B cell (primary cell): ENCODE measurements around the gene MSMB. TPM values are rescaled to one million over a fixed set of nuclear protein-coding genes. Genes with fewer than 3 reads are reported as not detected.
"Not testable (repeated sequence)": the region's sequence is repeated elsewhere in the genome, so short reads cannot be mapped to it uniquely, and the experiment has no call there.

Experiments
- ATAC-seq: fragments of 200-7000 bp; cut with Tn5 transposase; one replicate; pipeline ENCODE4 v1.10.0; 2021; ENCODE audit warnings: low read depth, mild to moderate bottlenecking, moderate number of reproducible peaks, moderate library complexity
- CTCF ChIA-PET: fragments of 350-600 bp; sonication (Branson Sonifier 250); formaldehyde crosslinking; loops from one replicate; lab custom pipeline; 2021; ENCODE audit warnings: antibody characterized with exemption, inconsistent platforms; lab: Charles Lee
- POLR2A ChIA-PET: fragments of 350-600 bp; sonication (Branson Sonifier 250); formaldehyde crosslinking; loops from one replicate; lab custom pipeline; 2021; ENCODE audit warnings: antibody characterized with exemption; lab: Charles Lee
- DNase-seq: peaks from one replicate; pipeline ENCODE4 v3.0.0; 2013
- H2AFZ ChIP-seq: 2 replicates; pipeline ENCODE4 v1.6.1; 2012; ENCODE audit warnings: mild to moderate bottlenecking, low read depth, low read length; ENCODE audit not compliant: insufficient read depth, poor library complexity, severe bottlenecking
- H3K27ac ChIP-seq, 2 donors: 1 replicate in 1 of 2; 2 replicates in 1 of 2; pipeline ENCODE4 v1.5.1; 2012 to 2013; ENCODE audit warnings: low read length in 2 of 2, mild to moderate bottlenecking in 2 of 2, moderate library complexity in 1 of 2
- H3K27me3 ChIP-seq, 4 experiments: fragments of 200-600 bp in 1 of 4; sonication (generic) in 1 of 4; replicated peaks in 1 of 4; 1 replicate in 2 of 4; 2 replicates in 2 of 4; pipeline versions ENCODE4 v1.6.1 to v1.7.0; 2013 to 2016; ENCODE audit warnings: low read length in 3 of 4, mild to moderate bottlenecking in 2 of 4, mixed read lengths in 1 of 4, moderate library complexity in 1 of 4; ENCODE audit not compliant: insufficient read depth in 4 of 4, control insufficient read depth in 3 of 4; ENCODE audit errors: control extremely low read depth in 1 of 4
- H3K36me3 ChIP-seq, 2 experiments: replicated peaks in 1 of 2; 1 replicate in 1 of 2; 2 replicates in 1 of 2; pipeline versions ENCODE4 v1.6.1 to v1.7.1; 2013; ENCODE audit warnings: low read length in 1 of 2; ENCODE audit not compliant: insufficient read depth in 2 of 2, control insufficient read depth in 1 of 2; ENCODE audit errors: control extremely low read depth in 1 of 2, extremely low read depth in 1 of 2
- H3K4me1 ChIP-seq, 2 donors: fragments of 200-600 bp in 1 of 2; sonication (generic) in 1 of 2; 1 replicate in 1 of 2; 2 replicates in 1 of 2; pipeline versions ENCODE4 v1.5.1 to v1.6.1; 2013 to 2017; ENCODE audit warnings: low read length in 2 of 2; ENCODE audit not compliant: control insufficient read depth in 2 of 2, insufficient read depth in 2 of 2
- H3K4me2 ChIP-seq: replicated peaks from 2 replicates; pipeline ENCODE3; 2012; ENCODE audit warnings: mild to moderate bottlenecking, low read depth, low read length; ENCODE audit not compliant: poor library complexity, severe bottlenecking
- H3K4me3 ChIP-seq, 5 experiments: fragments of 200-600 bp in 1 of 5; sonication (generic) in 1 of 5; 1 replicate in 3 of 5; 2 replicates in 2 of 5; pipeline versions ENCODE4 v1.5.1 to v1.7.0; 2011 to 2016; ENCODE audit warnings: low read length in 4 of 5, mild to moderate bottlenecking in 4 of 5, low read depth in 2 of 5, control low read depth in 1 of 5, moderate library complexity in 1 of 5; ENCODE audit not compliant: insufficient read depth in 1 of 5; ENCODE audit errors: control extremely low read depth in 1 of 5, extremely low read depth in 1 of 5
- H3K79me2 ChIP-seq: fragments of 200-600 bp; sonication (generic); one replicate; pipeline ENCODE4 v1.6.0; 2016; ENCODE audit warnings: low read length; ENCODE audit not compliant: control insufficient read depth, insufficient read depth
- H3K9ac ChIP-seq: fragments of 200-600 bp; sonication (generic); 2 replicates; pipeline ENCODE4 v1.6.1; 2017; ENCODE audit warnings: mild to moderate bottlenecking, low read length, moderate library complexity
- H3K9me3 ChIP-seq, 3 donors: one replicate each; pipeline versions ENCODE4 v1.6.1 to v1.7.1; 2013; ENCODE audit warnings: low read length in 2 of 3; ENCODE audit not compliant: control insufficient read depth in 2 of 3, insufficient read depth in 1 of 3; ENCODE audit errors: control extremely low read depth in 1 of 3
- H4K20me1 ChIP-seq: 2 replicates; pipeline ENCODE4 v1.6.0; 2012; ENCODE audit warnings: mild to moderate bottlenecking, low read length; ENCODE audit not compliant: insufficient read depth, control insufficient read depth, poor library complexity, severe bottlenecking
- H3K27ac Mint-ChIP-seq: one replicate; pipeline ENCODE4 v1.8.0; 2021; ENCODE audit warnings: mixed read lengths
- H3K27me3 Mint-ChIP-seq: one replicate; pipeline ENCODE4 v1.8.0; 2021; ENCODE audit warnings: mixed read lengths
- H3K4me1 Mint-ChIP-seq: one replicate; pipeline ENCODE4 v1.8.0; 2021; ENCODE audit warnings: mixed read lengths
- H3K4me3 Mint-ChIP-seq: one replicate; pipeline ENCODE4 v1.8.0; 2021; ENCODE audit warnings: mixed read lengths
- H3K9me3 Mint-ChIP-seq: one replicate; pipeline ENCODE4 v1.8.0; 2022; ENCODE audit warnings: mixed read lengths; ENCODE audit not compliant: insufficient read depth
- EZH2 ChIP-seq: IDR thresholded peaks from 2 replicates; pipeline ENCODE4 v1.6.1; 2012; ENCODE audit warnings: borderline replicate concordance, low read depth, mild to moderate bottlenecking, moderate library complexity, low read length; ENCODE audit not compliant: insufficient read depth, poor library complexity, severe bottlenecking
- WGBS: methylation state at CpG from one replicate; pipeline ENCODE4 v1.1.5; 2013; ENCODE audit warnings: missing lambda C conversion rate; ENCODE audit not compliant: insufficient coverage; 5-methylcytosine and 5-hydroxymethylcytosine counted together
- intact Hi-C: fragments of 100-400 bp; cut with micrococcal nuclease; formaldehyde crosslinking; loops from one replicate; pipeline ENCODE4 v1.10.0; 2022
- polyA plus RNA-seq: library from polyadenylated mRNA; depleted of rRNA; stranded (reverse); fragments of >200 nt; gene quantifications from 2 replicates; pipeline ENCODE4 v1.2.3, GENCODE V29; 2012
- total RNA-seq, 2 donors: library from RNA; stranded (reverse); fragments of 120-200 nt in 1 of 2; gene quantifications; 1 replicate in 1 of 2; 2 replicates in 1 of 2; pipeline versions ENCODE4 v1.2.3 to v1.2.4, GENCODE V29; 2013 to 2022
- TF ChIP-seq, protein P1 (sequence below): fragments of 200-600 bp; IDR thresholded peaks from one replicate; pipeline ENCODE4 v1.8.0; 2022; ENCODE audit warnings: antibody characterized with exemption, mild to moderate bottlenecking

Gene MSMB
- total and polyA plus RNA-seq, 2 donors (not counting 1 experiment from before 2014, with no cell fraction given) = not detected

DNA sequence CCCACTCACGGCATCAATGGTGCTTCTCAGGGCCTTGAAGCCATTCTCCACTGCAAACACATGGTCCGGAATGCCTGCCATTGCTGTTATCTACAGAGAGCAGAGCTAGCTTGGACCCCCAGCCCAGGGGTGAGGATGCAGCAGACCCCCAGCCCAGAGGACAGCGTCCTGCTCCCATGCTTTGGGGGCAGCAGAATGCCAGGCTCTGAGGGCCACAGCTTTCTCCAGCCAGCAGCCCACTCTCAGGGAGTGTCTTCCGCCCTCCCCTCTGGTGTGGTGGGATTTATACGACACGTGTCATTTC is 48.1 kb upstream of the MSMB start:
- no peak overlapping the region for H2AFZ ChIP-seq
- DNase-seq = no peak
- Mint-ChIP-seq H3K9me3 (no peaks in the 10 kb centered on the region), H3K27ac (peak overlapping the region; percentile 39), H3K4me1 (peaks cover 25% of the 10 kb centered on the region), H3K4me3 (no peak overlapping the region), H3K27me3 (no peaks in the 10 kb centered on the region)
- H4K20me1 ChIP-seq = no peaks in the 10 kb centered on the region
- ChIA-PET POLR2A (no interaction called here), CTCF (interaction anchor here (0.6 kb wide), 1 partner anchor 66 kb away, joined by 3 read pairs; no protein-coding TSS in a partner anchor)
- H3K4me1 ChIP-seq = peaks cover 64 to 73% of the 10 kb centered on the region in 2 donors
- H3K9me3 ChIP-seq = no peaks in the 10 kb centered on the region
- H3K27me3 ChIP-seq = no peaks in the 10 kb centered on the region
- H3K79me2 ChIP-seq = no peaks in the 10 kb centered on the region
- intact Hi-C loops = loop anchor here (5.0 kb wide), 1 partner anchor 62 kb away; the partner anchor contains the start of gene NCOA4
- 95% methylated on average over 4 of the region's 6 CpGs for WGBS
- TF ChIP-seq EZH2 = no peak
- TF ChIP-seq, protein P1, sequence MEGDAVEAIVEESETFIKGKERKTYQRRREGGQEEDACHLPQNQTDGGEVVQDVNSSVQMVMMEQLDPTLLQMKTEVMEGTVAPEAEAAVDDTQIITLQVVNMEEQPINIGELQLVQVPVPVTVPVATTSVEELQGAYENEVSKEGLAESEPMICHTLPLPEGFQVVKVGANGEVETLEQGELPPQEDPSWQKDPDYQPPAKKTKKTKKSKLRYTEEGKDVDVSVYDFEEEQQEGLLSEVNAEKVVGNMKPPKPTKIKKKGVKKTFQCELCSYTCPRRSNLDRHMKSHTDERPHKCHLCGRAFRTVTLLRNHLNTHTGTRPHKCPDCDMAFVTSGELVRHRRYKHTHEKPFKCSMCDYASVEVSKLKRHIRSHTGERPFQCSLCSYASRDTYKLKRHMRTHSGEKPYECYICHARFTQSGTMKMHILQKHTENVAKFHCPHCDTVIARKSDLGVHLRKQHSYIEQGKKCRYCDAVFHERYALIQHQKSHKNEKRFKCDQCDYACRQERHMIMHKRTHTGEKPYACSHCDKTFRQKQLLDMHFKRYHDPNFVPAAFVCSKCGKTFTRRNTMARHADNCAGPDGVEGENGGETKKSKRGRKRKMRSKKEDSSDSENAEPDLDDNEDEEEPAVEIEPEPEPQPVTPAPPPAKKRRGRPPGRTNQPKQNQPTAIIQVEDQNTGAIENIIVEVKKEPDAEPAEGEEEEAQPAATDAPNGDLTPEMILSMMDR = no peak
- peak overlapping the region in 1 of 2 donors; percentile 19 for H3K27ac ChIP-seq
- no peak for ATAC-seq
- no peak overlapping the region for H3K9ac ChIP-seq
- H3K36me3 ChIP-seq = no peaks in the 10 kb centered on the region
- no peak overlapping the region for H3K4me3 ChIP-seq
- peak overlapping the region; percentile 15 for H3K4me2 ChIP-seq

DNA sequence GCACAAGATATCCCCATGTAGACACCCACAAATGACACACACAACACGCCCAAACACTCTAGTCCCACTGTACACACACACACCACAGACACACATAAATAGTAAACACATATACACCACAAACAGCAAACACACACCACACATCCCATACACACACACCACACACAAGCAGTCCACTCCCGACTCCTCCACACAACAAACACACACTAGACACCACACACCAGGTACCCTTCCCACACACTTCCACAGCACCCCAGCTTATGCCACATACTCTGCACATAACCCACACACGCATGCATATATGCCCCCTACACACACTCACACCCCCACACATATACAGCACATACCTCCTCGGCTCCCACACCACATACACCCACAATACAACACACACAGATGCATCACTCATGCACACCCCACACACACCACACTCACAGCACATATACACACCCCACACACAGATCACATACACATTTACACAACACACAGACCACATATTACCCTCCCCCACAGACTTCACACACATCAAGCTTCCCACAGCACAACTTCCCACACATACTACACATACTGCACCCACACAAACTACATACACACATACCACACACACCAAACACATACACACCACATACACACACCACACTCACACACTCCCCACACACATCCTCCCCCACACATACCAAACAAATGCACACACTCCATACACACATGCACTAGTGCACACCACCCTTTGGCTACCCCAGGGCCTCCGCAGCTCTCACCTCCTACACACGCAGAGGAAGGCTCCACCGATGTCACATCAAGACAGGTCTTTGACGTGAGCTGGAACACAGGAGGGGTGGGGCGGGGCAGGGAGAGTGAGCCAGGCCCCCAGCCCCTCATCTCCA is 47.5 kb upstream of the MSMB start:
- H3K4me3 ChIP-seq, DNase-seq, POLR2A ChIA-PET, H3K79me2 ChIP-seq, H3K27me3 ChIP-seq, H3K4me3 Mint-ChIP-seq, H3K27ac Mint-ChIP-seq, H3K27me3 Mint-ChIP-seq, ATAC-seq, H3K9me3 ChIP-seq, H3K9me3 Mint-ChIP-seq, H4K20me1 ChIP-seq, H3K36me3 ChIP-seq, H2AFZ ChIP-seq: not testable (repeated sequence)
- H3K4me1 Mint-ChIP-seq = peaks cover 25% of the 10 kb centered on the region
- WGBS = 84% methylated on average over 9 of the region's 9 CpGs
- Histone ChIP-seq H3K4me1 (peaks cover 64 to 77% of the 10 kb centered on the region in 2 donors), H3K27ac (peak overlapping the region in 1 of 2 donors; percentile 15), H3K9ac (peak overlapping the region; percentile 31), H3K4me2 (peak overlapping the region; percentile 62)
- intact Hi-C loops = loop anchor here (5.0 kb wide), 1 partner anchor 61 kb away; the partner anchor contains the start of gene NCOA4
- CTCF ChIA-PET = interaction anchor here (0.6 kb wide), 1 partner anchor 65 kb away, joined by 3 read pairs; no protein-coding TSS in a partner anchor
